Astrocyte of the spinal cord (primary cell): Measurements from ENCODE around the gene FRMPD4.
A peak's percentile ranks its signal among the peaks of the same experiment; 100 is the strongest.

ENCODE experiments used
- DNase-seq: peaks from one replicate; pipeline ENCODE4 v3.0.0; 2011; ENCODE audit warnings: low read depth, low spot score
- H3K4me3 ChIP-seq: 2 replicates; pipeline ENCODE4 v1.5.1; 2011; ENCODE audit warnings: low read depth, mild to moderate bottlenecking, low read length, moderate library complexity
- CTCF ChIP-seq: IDR thresholded peaks from 2 replicates; pipeline ENCODE4 v1.5.1; 2012; ENCODE audit warnings: low read depth, mild to moderate bottlenecking, low read length, inconsistent platforms
- in situ Hi-C: cut with HindIII; loops from 2 replicates; pipeline ENCODE4 v1.10.0; 2017; ENCODE audit warnings: low sequenced_read_pairs

Gene FRMPD4

GRCh38 chrX:12374286-12374685, 236.0 kb downstream of the FRMPD4 start:
- in situ Hi-C loops, result no loop called here
- H3K4me3 ChIP-seq, result no peak overlapping the region
- no peak for TF ChIP-seq CTCF
- DNase-seq, result no peak

GRCh38 chrX:12378253-12378652, 240.0 kb downstream of the FRMPD4 start:
- no peak for DNase-seq
- no peak for TF ChIP-seq CTCF
- in situ Hi-C loops, result no loop called here
- no peak overlapping the region for H3K4me3 ChIP-seq

GRCh38 chrX:12378706-12379105, 240.4 kb downstream of the FRMPD4 start:
- no peak for TF ChIP-seq CTCF
- no peak overlapping the region for H3K4me3 ChIP-seq
- DNase-seq, result no peak
- in situ Hi-C loops, result no loop called here

GRCh38 chrX:12379671-12380070, 241.4 kb downstream of the FRMPD4 start:
- no peak for TF ChIP-seq CTCF
- in situ Hi-C loops, result no loop called here
- DNase-seq, result no peak
- H3K4me3 ChIP-seq, result no peak overlapping the region

- TF ChIP-seq CTCF, result peak; percentile 21
- H3K4me3 ChIP-seq, result no peak overlapping the region
- no peak for DNase-seq
- in situ Hi-C loops, result no loop called here
Measured at GRCh38 chrX:12383196-12383595, 244.9 kb downstream of the FRMPD4 start.

GRCh38 chrX:12390301-12390700, 252.0 kb downstream of the FRMPD4 start:
- no peak overlapping the region for H3K4me3 ChIP-seq
- in situ Hi-C loops, result no loop called here
- DNase-seq, result no peak
- no peak for TF ChIP-seq CTCF

- TF ChIP-seq CTCF, result no peak
- DNase-seq, result no peak
- in situ Hi-C loops, result no loop called here
Measured at GRCh38 chrX:12396584-12396983, 258.3 kb downstream of the FRMPD4 start.

More at GRCh38 chrX:12396584-12396983, 258.3 kb downstream of the FRMPD4 start:
- no peak overlapping the region for H3K4me3 ChIP-seq
